ENCODE measurements around the gene CUX1. TPM values are rescaled to one million over a fixed set of nuclear protein-coding genes. Genes with fewer than 3 reads are reported as not detected.

The CUX1 gene
- total RNA-seq, 4 donors from 2014 or later = 40.8 to 62.1 (median 43.8) TPM

DNA sequence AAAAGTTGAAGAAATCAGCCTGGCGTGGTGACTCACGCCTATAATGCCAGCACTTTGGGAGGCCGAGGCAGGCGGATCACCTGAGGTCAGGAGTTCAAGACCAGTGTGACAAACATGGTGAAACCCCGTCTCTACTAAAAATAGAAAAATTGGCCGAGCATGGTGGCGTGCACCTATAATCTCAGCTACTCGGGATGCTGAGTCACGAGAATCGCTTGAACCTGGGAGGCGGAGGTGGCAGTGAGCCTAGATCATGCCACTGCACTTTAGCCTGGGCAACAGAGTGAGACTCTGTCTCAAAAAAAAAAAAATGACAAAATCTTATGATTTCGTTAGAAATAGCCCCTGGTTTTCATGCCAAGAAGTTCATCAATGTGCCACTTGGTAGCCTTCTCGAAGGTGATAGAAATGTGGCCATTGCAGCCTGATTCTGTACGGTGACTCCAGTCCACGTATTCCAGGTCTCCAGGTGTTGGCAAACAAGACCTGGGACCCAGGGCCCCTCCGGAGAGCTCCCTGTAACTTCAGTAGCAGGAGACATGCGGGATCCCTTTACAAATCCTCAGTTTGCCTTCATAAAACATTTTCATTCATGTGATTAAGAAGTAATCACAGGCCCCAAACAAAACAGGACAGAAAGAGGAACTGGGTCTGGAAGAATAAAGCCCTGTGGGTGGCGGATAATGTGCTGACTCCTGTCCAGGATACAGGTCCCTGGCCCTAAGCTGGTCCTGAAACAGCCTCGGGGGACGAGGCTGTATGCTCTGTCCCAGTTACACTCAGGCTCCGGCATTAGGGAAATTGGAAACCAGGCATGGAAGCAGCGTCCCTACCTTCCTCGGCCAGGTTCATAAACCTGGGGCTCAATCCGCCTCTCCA, 262.0 kb downstream of the CUX1 start:
- no peak overlapping the region for H3K4me3 ChIP-seq (ENCODE audit: low read depth, poor library complexity, severe bottlenecking)
- intact Hi-C loops (cut with DNase I; ENCODE audit: low total_unique reads) = no loop called here
- TF ChIP-seq, protein P1, sequence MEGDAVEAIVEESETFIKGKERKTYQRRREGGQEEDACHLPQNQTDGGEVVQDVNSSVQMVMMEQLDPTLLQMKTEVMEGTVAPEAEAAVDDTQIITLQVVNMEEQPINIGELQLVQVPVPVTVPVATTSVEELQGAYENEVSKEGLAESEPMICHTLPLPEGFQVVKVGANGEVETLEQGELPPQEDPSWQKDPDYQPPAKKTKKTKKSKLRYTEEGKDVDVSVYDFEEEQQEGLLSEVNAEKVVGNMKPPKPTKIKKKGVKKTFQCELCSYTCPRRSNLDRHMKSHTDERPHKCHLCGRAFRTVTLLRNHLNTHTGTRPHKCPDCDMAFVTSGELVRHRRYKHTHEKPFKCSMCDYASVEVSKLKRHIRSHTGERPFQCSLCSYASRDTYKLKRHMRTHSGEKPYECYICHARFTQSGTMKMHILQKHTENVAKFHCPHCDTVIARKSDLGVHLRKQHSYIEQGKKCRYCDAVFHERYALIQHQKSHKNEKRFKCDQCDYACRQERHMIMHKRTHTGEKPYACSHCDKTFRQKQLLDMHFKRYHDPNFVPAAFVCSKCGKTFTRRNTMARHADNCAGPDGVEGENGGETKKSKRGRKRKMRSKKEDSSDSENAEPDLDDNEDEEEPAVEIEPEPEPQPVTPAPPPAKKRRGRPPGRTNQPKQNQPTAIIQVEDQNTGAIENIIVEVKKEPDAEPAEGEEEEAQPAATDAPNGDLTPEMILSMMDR (IDR thresholded peaks at IDR 0.05) = no peak
- no peak for TF ChIP-seq POLR2A (IDR thresholded peaks at IDR 0.05)
- WGBS, 2 donors = 87 to 88% methylated on average over 24 of the region's 24 CpGs
- peak in 1 of 2 donors; percentile 42 for DNase-seq (ENCODE audit: low spot score in 2 of 2)

DNA sequence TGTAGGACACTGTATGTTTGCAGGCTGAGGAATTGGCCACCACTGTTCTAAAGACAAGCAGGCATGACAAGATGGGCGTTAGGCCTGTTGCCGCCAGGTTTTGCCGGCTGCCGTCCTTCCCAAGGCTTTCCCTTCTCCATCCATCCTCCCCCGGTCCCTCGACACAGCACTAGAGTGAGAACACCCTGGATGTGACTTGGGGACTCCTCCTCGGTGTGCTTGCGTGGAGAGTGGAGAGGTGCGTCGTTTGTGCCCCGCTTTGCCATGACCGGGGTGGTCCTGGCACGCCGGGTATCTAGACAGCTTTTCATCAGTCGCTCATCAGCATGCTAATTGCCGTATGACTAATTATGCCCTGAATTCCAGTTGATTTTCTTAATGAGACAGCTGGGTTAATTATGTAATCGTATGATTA, 262.6 kb downstream of the CUX1 start:
- peak in 1 of 2 donors; percentile 57 for DNase-seq (ENCODE audit: low spot score in 2 of 2)
- whole genome bisulfite sequencing, 2 donors = 90 to 93% methylated on average over 17 of the region's 17 CpGs
- TF ChIP-seq POLR2A (IDR thresholded peaks at IDR 0.05) = no peak
- TF ChIP-seq, protein P1 (IDR thresholded peaks at IDR 0.05) = no peak
- intact Hi-C loops (cut with DNase I; ENCODE audit: low total_unique reads) = no loop called here
- H3K4me3 ChIP-seq (ENCODE audit: low read depth, poor library complexity, severe bottlenecking) = no peak overlapping the region

DNA sequence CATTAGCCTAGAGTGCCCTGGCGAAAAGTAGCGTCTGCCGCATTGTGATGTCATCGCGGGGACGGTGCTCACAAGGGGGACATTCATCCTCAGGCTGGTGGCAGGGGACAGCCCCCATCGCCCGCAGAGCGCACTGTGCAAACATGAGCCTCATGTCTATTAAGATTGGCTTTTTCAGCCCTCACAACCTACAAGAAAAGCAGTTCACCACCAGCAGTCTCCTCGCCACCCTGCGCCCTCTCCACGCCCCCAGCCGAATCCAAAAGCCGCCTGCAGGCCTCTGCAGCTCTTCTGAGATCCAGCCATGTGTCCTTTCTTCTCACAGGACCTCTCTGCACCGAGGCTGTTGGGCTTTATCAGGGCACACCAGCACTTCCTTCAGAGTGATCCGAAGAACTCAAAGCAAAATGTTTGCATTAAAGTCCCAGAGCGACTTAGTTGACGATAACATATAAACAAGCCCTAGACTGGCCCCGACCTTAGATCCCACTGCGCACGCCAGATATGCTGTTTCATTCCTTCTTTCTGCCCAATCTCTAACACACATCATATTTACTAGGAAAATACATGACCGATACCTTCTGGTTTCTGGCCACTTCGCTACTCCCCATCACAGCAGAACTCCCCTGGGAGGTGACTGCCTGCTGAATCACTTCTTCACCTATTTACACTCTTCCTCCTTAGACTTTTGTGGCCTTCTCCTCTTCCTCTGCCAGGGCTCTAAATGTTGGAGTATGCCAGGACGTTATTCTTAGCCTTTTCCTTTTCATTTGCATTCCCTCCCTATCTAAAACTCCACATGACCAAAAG, 263.2 kb downstream of the CUX1 start:
- 90 to 92% methylated on average over 24 of the region's 24 CpGs for WGBS, 2 donors
- DNase-seq (ENCODE audit: low spot score in 2 of 2) = peak in 1 of 2 donors; percentile 40
- TF ChIP-seq, protein P1 (IDR thresholded peaks at IDR 0.05) = no peak
- no peak for TF ChIP-seq POLR2A (IDR thresholded peaks at IDR 0.05)
- intact Hi-C loops (cut with DNase I; ENCODE audit: low total_unique reads) = no loop called here
- no peak overlapping the region for H3K4me3 ChIP-seq (ENCODE audit: low read depth, poor library complexity, severe bottlenecking)

DNA sequence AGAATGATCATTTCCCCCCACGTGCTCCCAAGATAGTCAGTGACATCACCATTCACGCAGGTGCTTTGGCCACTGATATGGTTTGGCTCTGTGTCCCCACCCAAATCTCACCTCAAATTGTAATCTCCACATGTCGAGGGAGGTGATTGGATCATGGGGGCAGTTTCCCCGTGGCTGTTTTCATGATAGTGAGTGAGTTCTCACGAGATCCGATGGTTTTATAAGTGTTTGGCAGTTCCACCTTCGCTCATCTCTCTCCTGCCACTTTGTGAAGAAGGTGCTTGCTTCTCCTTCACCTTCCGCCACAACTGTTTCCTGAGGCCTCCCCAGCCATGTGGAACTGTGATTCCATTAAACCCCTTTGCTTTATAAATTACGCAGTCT, 263.8 kb downstream of the CUX1 start:
- WGBS, 2 donors = 92 to 93% methylated on average over 9 of the region's 9 CpGs
- intact Hi-C loops (cut with DNase I; ENCODE audit: low total_unique reads) = no loop called here
- no peak for DNase-seq (ENCODE audit: low spot score in 2 of 2)
- no peak for TF ChIP-seq POLR2A (IDR thresholded peaks at IDR 0.05)
- TF ChIP-seq, protein P1 (IDR thresholded peaks at IDR 0.05) = no peak
- no peak overlapping the region for H3K4me3 ChIP-seq (ENCODE audit: low read depth, poor library complexity, severe bottlenecking)

DNA sequence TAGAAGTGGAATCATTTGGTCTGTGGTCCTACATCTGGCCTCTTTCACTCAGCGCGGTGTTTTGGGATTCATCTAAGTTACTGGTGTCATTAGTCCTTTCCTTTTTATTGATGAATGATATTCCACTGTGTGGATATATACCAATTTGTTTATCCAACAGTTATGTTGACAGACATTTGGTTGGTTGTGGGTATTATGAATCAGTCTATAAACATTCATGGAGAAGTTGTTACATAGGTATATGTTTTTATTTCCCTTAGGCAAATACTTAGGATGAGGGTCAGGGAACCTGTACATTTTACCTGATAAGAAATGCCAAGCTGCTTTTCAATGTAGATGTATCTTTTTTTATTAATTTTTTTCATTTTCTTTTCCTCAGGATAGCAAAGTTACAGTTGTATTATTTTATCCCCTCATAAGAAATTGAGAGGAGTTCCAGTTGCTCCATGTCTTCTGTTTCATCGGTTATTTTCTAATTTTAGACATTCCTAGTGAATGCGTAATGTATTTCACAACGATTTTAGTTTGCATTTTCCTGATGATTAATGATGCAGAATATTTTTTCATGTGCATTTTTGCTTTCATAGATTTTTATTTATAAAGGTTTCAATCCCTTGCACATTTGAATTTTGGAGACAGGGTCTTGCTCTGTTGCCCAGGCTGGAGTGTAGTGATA, 265.4 kb downstream of the CUX1 start:
- TF ChIP-seq POLR2A (IDR thresholded peaks at IDR 0.05) = no peak
- TF ChIP-seq, protein P1 (IDR thresholded peaks at IDR 0.05) = no peak
- intact Hi-C loops (cut with DNase I; ENCODE audit: low total_unique reads) = no loop called here
- DNase-seq (ENCODE audit: low spot score in 2 of 2) = no peak
- H3K4me3 ChIP-seq (ENCODE audit: low read depth, poor library complexity, severe bottlenecking) = no peak overlapping the region
- WGBS, 2 donors = 87 to 90% methylated on average over 5 of the region's 5 CpGs

All from lower leg skin (tissue), 4 donors.